ENCODE data around the gene DUSP7.

Gene DUSP7

GRCh38 chr3:52006017-52006819 lies 50.2 kb downstream of the DUSP7 start:
- no peak for DNase-seq (ENCODE audit: low spot score)

DNA sequence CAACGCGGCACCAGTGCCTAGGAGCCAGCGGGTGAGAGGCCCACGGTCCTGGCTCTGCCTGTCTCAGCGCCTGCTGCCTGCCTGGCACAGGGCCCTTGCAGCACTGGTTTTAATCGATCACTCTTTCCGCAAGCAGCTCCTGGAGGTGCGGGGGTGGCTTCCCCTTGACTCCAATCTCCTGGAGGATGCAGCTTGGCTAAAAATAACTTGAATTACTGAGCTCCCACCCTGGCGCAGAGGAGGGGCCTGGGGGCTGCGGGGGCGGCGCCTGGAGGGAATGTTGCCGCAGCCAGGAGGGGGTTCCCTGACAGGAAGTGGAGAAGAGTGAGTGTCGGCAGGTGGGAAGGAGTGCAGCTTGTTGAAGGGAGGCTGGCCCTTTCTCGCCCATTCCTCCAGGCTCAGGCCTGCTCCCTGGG lies 50.8 kb downstream of the DUSP7 start:
- peak; percentile 70 for DNase-seq (ENCODE audit: low spot score)

GRCh38 chr3:52004906-52005395 lies 51.4 kb downstream of the DUSP7 start:
- no peak for DNase-seq (ENCODE audit: low spot score)

GRCh38 chr3:52004163-52004787 lies 52.1 kb downstream of the DUSP7 start:
- peak; percentile 91 for DNase-seq (ENCODE audit: low spot score)

- no peak for DNase-seq (ENCODE audit: low spot score)
Observed at GRCh38 chr3:52002748-52003147, 53.6 kb downstream of the DUSP7 start.

GRCh38 chr3:52001443-52001974 lies 54.9 kb downstream of the DUSP7 start:
- DNase-seq (ENCODE audit: low spot score) = peak; percentile 91

- DNase-seq (ENCODE audit: low spot score) = no peak
Observed at GRCh38 chr3:51999846-52000245, 56.5 kb downstream of the DUSP7 start.

Measured in D341Med (cell line).